ENCODE measurements around the gene FAM118A. TPM values are rescaled to one million over a fixed set of nuclear protein-coding genes. Genes with fewer than 3 reads are reported as not detected.

The FAM118A gene
- total and polyA plus RNA-seq, 2 of the 8 experiments (the other 6 are each of a cell fraction or from before 2014, with no cell fraction given) = 8.5 to 18.6 TPM

DNA sequence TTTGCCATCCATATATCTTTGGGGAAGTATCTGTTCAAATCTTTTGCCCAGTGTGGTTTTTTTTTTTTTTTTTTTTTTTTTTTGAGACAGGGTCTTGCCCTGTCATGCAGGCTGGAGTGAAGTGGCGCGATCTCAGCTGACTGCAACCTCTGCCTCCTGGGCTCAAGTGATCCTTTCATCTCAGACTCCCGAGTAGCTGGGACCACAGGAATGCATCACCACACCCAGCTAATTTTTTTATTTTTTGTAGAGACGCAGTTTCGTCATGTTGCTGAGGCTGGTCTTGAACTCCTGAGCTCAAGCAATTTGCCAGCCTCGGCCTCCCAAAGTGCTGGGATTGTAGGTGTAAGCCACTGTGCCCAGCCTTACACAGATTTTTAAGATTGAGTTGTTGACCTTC, 4.8 kb upstream of the FAM118A start:
- Histone ChIP-seq H4K91ac (replicated peaks; ENCODE audit: insufficient read length, low read length) (no peak overlapping the region), H3K4me1 (replicated peaks in 1 of 4; ENCODE audit: control insufficient read depth in 3 of 4, insufficient read depth in 4 of 4, low read length in 3 of 4) (peaks cover 0 to 5% (median 4%) of the 10 kb centered on the region in 4 experiments; a peak in 4 of 7 replicates), H3K79me2 (ENCODE audit: control insufficient read depth in 1 of 2, insufficient read depth in 2 of 2, low read length in 2 of 2) (no peaks in the 10 kb centered on the region), H3K27ac (ENCODE audit: low read depth, low read length) (no peak overlapping the region), H4K8ac (ENCODE audit: extremely low read depth, insufficient read depth, low read length) (no peak overlapping the region), H2BK5ac (ENCODE audit: low read depth, low read length) (no peak overlapping the region), H3K27me3 (replicated peaks in 1 of 4; ENCODE audit: control insufficient read depth in 3 of 4, extremely low read depth in 1 of 4, insufficient read depth in 3 of 4, low read length in 3 of 4) (no peaks in the 10 kb centered on the region), H3K23me2 (ENCODE audit: low read depth, low read length) (no peaks in the 10 kb centered on the region; the same call in 1 of the 2 replicates), H3K79me1 (ENCODE audit: low read depth, low read length) (no peaks in the 10 kb centered on the region), H3K23ac (ENCODE audit: insufficient read length) (no peak overlapping the region), H4K20me1 (replicated peaks in 1 of 2; ENCODE audit: control insufficient read depth in 1 of 2, insufficient read depth in 2 of 2, low read length in 2 of 2) (no peaks in the 10 kb centered on the region), H2BK20ac (ENCODE audit: low read length) (no peak overlapping the region), H3K14ac (ENCODE audit: insufficient read length) (no peak overlapping the region), H3K9me3 (ENCODE audit: insufficient read depth in 2 of 2, low read depth in 1 of 2, low read length in 1 of 2) (no peaks in the 10 kb centered on the region), H4K5ac (ENCODE audit: insufficient read length, low read depth, low read length) (no peak overlapping the region), H2BK15ac (ENCODE audit: low read length) (no peak overlapping the region), H3K4ac (replicated peaks; ENCODE audit: insufficient read length, low read depth, low read length) (no peak overlapping the region), H3K18ac (ENCODE audit: extremely low read depth, low read length) (no peak overlapping the region), H2AK5ac (ENCODE audit: low read depth, low read length) (no peak overlapping the region), H2BK120ac (replicated peaks; ENCODE audit: low read depth, low read length) (no peak overlapping the region), H2AFZ (ENCODE audit: low read length) (no peak overlapping the region), H2BK12ac (ENCODE audit: low read depth, low read length) (no peak overlapping the region), H3K4me2 (ENCODE audit: insufficient read depth in 1 of 2, low read depth in 2 of 2, low read length in 2 of 2) (no peak overlapping the region), H3K36me3 (ENCODE audit: control insufficient read depth in 2 of 4, insufficient read depth in 4 of 4, low read length in 3 of 4) (no peaks in the 10 kb centered on the region), H3K4me3 (ENCODE audit: extremely low read depth in 1 of 4, insufficient read depth in 2 of 4, low read depth in 3 of 4, low read length in 4 of 4) (no peak overlapping the region), H3K56ac (replicated peaks; ENCODE audit: insufficient read length, low read depth, low read length) (no peak overlapping the region), H3K9ac (replicated peaks in 1 of 4; ENCODE audit: extremely low read depth in 1 of 4, low read depth in 3 of 4, low read length in 3 of 4) (no peak overlapping the region)
- no peak for DNase-seq (ENCODE audit: low read depth in 1 of 2, low spot score in 2 of 2)
- ChIA-PET CTCF (ENCODE audit: partially characterized antibody) (interaction anchor here (0.7 to 2.9 kb wide), 4 partner anchors 10 to 30 kb away, joined by 3 to 9 read pairs (median 4); no protein-coding TSS in a partner anchor), POLR2A (ENCODE audit: partially characterized antibody) (no interaction called here)
- 96% methylated on average over 6 of the region's 6 CpGs; no CpG with 5 or more reads in 1 of the 2 experiments for WGBS, 2 experiments (ENCODE audit: extremely low coverage in 1 of 2, insufficient coverage in 1 of 2, insufficient read length in 1 of 2, insufficient replicate concordance in 2 of 2, low coverage in 1 of 2, low lambda C conversion rate in 2 of 2, missing lambda C conversion rate in 1 of 2)
- TF ChIP-seq KDM4A (IDR thresholded peaks at IDR 0.05; ENCODE audit: low read depth, low read length, severe bottlenecking) (no peak), EZH2 (IDR thresholded peaks at IDR 0.05; ENCODE audit: low read depth, low read length, severe bottlenecking) (no peak), RNF2 (IDR thresholded peaks at IDR 0.05; ENCODE audit: borderline replicate concordance, low read depth, low read length, missing control alignments, poor library complexity, severe bottlenecking) (no peak), TBP (IDR thresholded peaks at IDR 0.05; ENCODE audit: low read depth, low read length) (no peak), PHF8 (conservative IDR thresholded peaks at IDR 0.05; ENCODE audit: low read depth, low read length) (no peak)
- FAIRE-seq = no peak
